Epidermal melanocyte (primary cell): Measurements from ENCODE around the gene PEX16.
A peak's percentile ranks its signal among the peaks of the same experiment; 100 is the strongest.

Source experiments
- DNase-seq: peaks from one replicate; pipeline ENCODE4 v3.0.0; 2011; ENCODE audit warnings: low spot score; ENCODE audit not compliant: insufficient read length

The PEX16 gene

DNA sequence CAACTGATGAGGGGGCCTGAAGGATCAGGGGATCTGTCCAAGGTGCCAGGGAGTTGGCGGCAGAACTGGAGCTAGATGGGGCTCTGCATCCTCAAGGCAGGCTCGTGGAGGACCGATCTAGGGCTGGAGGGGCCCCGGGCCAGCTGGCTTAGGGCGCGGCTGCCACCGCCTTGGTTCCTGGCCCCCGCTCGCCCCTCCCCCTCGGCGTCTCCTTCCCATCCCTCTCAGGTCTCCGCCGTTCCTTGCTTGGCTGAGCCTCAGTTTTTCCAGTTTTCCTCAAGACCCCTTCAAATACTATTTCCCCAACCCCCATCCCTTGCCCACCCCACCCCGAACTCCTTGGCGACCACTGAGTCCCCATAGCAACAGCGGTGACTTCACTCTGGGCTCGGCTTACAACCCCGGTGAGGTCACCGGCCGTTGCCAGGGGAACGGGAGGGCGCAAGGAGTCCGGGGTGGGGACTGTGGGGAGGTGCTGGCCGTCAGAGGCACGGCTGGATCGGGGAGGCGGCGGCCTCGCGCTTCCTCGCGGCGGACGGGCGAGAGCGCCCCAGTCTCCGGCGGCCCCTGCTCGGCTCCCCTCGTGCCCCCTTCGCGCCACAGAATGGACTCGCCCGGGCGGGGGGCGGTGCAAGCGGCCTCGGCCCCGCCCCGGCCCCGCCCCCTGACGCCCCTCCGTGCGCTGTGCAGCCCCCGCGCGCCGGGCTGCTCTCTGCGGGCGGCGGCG lies 18.1 kb downstream of the PEX16 start:
- DNase-seq: peak; percentile 80

DNA sequence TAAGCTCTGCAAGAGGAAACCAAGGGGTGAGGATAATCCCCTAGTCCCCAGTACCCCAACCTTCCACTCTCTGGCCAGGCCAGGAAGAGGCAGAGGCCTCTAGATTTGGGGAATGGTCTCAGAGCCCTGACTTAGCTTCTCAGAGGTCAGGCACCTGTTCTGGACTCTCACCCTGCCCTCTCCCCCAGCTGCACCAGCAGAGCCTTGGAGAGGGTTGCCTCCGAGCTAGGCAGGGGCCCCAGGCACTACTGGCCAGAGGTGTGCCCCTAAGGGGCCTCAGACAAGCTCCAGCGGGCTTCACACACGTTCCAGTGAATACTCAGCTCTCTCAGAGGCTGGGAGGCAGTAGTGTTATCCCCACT lies 18.6 kb downstream of the PEX16 start:
- no peak for DNase-seq

- DNase-seq: no peak
Measured at GRCh38 chr11:45897556-45897955, 20.1 kb downstream of the PEX16 start.

DNA sequence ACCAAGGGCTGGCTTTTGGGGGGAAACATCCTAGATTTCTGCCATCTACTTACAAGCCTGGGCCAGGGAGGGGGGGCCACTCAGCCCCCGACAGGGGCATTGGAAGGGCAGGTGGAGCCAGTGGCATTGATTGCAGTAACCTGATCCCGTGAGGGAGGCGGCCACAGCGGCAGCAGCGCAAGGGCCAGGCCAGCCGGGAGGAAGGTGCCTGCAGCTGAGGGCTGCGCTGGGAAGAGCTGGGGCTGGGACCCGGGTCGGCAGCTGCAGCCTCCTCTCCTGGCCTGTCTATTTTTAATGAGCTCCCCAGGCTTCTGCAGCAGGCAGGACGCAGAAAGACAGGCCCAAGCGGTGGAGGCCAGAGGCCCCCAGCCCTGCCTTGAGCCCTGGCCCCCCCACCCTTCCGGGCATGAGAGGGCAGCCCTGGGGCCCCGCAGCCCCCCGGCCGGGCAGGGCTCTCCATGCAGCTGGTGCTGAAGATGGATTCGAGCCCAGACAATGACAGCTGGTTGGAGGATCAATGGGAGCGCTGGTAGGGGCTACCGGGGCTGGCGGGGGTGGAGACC lies 21.2 kb downstream of the PEX16 start:
- DNase-seq: no peak

DNA sequence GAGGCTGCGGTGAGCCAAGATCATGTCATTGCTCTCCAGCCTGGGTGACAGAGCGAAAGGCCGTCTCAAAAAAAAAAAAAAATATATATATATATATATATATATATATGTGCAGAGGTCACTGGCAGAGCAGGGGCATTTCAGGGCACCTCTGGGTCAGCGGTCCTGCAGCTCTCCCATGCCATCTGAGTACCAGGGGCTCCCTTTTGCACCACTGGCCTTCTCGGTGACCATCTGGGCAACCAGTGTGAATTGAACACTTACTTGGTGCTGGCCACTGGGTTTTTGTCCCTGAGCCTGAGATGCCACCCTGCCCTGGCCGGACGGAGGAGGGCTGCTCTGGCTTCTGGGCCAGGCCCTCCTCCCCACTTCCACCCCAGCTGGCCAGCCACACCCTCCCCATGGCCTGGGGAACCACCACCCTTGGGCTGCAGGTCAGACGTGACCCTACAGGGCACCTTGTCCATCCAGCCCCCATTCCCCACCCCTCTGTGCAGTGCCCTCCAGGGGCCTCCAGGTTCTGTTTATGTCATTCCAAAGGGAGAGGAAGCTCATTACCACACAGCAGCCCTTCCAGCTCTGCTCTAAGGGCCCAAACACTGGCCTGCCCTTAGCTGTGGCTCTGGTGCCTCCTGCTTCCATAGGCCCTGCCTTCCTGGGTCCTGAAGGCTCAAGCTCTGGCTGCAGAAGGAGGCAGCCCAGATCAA lies 22.0 kb downstream of the PEX16 start:
- DNase-seq: no peak

DNA sequence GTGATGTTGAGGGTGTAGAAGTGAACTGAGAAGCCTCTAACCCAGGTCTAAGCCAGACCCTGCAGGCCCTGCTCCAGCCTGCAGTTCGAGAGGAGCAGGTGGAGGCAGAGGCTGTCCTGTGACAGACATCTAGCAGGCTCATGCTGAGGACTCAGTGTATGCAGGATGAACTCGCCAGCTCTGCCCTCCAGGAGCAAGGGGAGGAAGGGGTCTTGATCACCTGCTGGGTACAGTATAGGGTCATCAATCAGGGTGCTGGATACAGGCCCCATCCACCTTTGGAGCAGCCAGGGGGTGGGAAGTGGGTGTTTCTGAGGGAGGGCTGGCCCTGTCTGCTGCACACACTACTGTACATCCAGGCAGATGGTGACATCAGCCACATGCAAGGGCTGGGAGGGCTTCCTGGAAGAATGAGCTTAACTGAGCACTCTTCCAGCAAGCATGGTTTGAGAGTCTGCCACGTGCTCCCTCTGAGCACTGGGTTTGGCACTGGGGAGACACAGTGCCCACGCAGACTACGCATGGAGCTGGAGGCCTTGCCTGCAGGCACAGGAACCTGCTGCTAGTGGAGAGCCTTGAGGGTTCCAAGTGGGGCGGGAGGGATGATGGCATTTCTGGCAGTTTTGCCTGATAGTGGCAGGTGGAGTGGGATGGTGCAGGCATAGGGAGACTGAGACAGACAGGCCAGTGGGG lies 23.0 kb downstream of the PEX16 start:
- no peak for DNase-seq

GRCh38 chr11:45892856-45893255 lies 24.8 kb downstream of the PEX16 start:
- no peak for DNase-seq

- no peak for DNase-seq
Measured at GRCh38 chr11:45890886-45891550, 26.7 kb downstream of the PEX16 start.

DNA sequence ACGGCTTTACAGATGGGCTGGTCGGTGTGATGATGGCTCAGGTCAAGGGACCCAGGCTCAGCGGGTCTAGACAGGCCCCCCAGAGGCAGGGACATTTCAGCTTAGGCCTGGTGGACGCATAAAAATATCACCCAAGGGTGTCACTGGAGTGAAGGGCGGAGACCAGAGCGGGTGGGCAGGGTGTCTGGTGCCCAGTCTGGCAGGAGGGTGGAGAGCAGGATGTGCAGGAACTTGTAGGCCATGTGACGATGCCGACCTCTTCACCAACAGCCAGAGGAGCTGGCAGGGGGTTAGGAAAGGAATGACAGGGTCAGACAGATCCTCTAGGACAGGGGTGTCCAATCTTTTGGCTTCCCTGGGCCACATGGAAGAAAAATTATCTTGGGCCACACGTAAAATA lies 27.7 kb downstream of the PEX16 start:
- no peak for DNase-seq

DNA sequence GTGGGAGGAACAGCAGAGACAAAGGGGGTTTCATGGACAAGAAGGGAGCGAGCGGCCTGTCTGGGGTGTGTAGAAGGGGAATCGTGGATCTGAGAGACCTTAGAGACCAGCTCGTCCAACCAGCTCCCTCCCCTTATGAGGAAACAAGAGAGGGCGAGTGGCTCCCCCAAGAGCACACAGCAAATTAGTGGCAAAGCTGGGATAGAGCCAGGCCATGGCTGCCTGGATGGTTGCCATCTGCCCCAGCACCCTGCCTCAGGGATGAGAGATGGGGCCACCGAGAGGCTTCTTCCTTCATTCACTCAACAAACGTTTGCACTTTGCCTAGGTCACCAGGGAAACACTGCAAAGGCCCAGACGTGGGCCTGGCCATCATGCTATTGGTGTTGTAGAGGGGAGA lies 28.1 kb downstream of the PEX16 start:
- no peak for DNase-seq

- no peak for DNase-seq
Measured at GRCh38 chr11:45887587-45887986, 30.1 kb downstream of the PEX16 start.

GRCh38 chr11:45886816-45887520 lies 30.7 kb downstream of the PEX16 start:
- no peak for DNase-seq

DNA sequence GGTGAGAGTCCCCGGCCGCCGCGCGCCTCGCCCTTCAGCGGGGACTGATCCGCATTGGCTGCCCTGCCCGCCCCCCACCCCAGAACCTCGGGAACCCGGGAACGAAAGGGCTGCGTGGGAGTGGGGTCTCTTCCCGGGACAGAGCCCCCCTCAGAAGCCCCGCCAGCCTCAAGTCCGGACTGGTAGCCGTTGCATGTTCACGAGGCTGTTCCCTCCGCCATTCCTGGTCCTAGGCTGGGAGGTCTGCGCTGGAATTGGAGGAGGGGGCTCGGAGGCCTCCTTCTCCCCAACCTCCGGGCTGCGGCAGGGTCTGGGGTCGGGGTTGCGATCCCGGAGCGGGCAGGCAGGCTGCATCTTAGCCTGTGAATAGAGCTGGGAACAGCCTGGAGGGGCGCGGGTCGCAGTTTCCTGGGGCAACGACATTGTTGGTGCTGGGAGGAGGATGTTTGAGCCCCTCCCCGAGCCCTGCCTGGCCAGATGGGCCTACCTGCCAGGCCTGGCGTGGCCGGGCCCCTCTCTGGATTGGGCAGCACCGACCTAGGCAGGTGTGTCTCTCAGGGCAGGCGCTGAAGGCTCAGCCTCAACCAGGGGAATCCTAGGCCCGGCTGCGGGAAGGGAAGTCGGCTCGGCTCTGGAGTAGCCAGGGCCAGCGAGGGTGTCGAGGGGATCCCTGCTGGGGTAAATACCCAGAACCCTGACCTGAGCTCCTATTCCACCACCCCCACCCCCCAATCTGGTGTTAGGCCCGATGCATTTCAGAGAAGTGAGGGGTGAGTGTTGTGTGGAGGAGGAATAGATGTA lies 31.6 kb downstream of the PEX16 start:
- DNase-seq: no peak

GRCh38 chr11:45885274-45885920 lies 32.3 kb downstream of the PEX16 start, which contains the start of gene MAPK8IP1:
Gene MAPK8IP1 (plus strand): TSS chr11:45885651. CDS start chr11:45885821, 170 bp downstream.
- peak; percentile 37 for DNase-seq

- no peak for DNase-seq
Measured at GRCh38 chr11:45884596-45885185, 33.0 kb downstream of the PEX16 start.

DNA sequence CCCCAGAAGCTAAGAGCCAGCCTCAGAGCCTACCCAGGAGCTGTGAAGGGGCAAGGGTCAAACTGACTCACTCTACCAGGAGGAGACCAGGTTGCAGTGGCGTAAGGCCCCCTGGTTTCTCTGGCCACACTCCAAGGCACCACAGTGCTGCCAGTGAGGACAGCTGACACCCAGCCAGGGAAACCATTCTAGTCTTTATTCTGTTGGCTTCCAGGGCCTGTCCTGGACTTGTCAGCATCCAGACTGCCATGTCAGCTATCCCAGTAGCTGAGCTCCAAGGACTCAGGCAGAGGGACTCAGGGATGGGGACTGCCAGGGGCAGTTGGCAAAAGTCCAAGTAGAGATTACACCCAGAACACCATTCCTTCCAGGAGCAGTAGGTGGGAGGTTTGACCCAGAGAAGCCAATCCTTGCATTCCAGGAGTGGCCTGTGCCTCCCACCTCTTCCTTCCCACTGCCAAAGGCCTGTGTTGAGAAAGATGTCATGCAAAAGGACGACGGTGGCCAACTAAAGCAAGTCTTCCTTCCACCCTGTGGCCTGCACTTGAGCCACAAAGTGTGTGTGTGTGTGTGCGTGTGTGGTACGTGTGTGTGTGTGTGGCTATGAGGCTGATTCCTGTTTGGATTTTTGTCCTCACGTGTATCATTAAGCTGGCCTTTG lies 35.8 kb downstream of the PEX16 start:
- no peak for DNase-seq

GRCh38 chr11:45880772-45881570 lies 36.7 kb downstream of the PEX16 start:
- no peak for DNase-seq
